DMS 273 (cell line): ENCODE results near the gene PRR11.
A peak's percentile ranks its signal among the peaks of the same experiment; 100 is the strongest.
"Not testable (repeated sequence)": the region's sequence is repeated elsewhere in the genome, so short reads cannot be mapped to it uniquely, and the experiment has no call there.

Experiments used
- DNase-seq: peaks from one replicate; lab custom pipeline; 2025; ENCODE audit not compliant: unreplicated experiment; lab: John Stamatoyannopoulos, UW

Gene PRR11

GRCh38 chr17:59151006-59151405 is 4.5 kb upstream of the PRR11 start:
- DNase-seq: no peak

GRCh38 chr17:59151591-59151990 is 4.0 kb upstream of the PRR11 start:
- DNase-seq: no peak

GRCh38 chr17:59152925-59153324 is 2.6 kb upstream of the PRR11 start:
- no peak for DNase-seq

- DNase-seq: peak; percentile 87
Measured at GRCh38 chr17:59154292-59154720, 1.2 kb upstream of the PRR11 start.

- DNase-seq: peak; percentile 100
Measured at GRCh38 chr17:59154721-59155438, 666 bp upstream of the PRR11 start, which contains the start of gene SKA2. SKA2 (minus strand) TSS chr17:59155186; CDS start chr17:59155163, 23 bp downstream.

GRCh38 chr17:59160157-59161025 is 4.8 kb downstream of the PRR11 start:
- no peak for DNase-seq

GRCh38 chr17:59161477-59161876 is 5.9 kb downstream of the PRR11 start:
- DNase-seq: no peak

GRCh38 chr17:59165933-59166342 is 10.4 kb downstream of the PRR11 start:
- DNase-seq: peak; percentile 83

GRCh38 chr17:59167571-59168001 is 12.0 kb downstream of the PRR11 start:
- DNase-seq: no peak

GRCh38 chr17:59172436-59173004 is 17.0 kb downstream of the PRR11 start:
- DNase-seq: no peak

- no peak for DNase-seq
Measured at GRCh38 chr17:59174671-59175070, 19.1 kb downstream of the PRR11 start.

- DNase-seq: no peak
Measured at GRCh38 chr17:59175076-59175475, 19.5 kb downstream of the PRR11 start.

- no peak for DNase-seq
Measured at GRCh38 chr17:59178266-59178985, 22.9 kb downstream of the PRR11 start.

- not testable (repeated sequence) for DNase-seq
Measured at GRCh38 chr17:59179601-59180000, 24.1 kb downstream of the PRR11 start.

- DNase-seq: no peak
Measured at GRCh38 chr17:59180626-59181025, 25.1 kb downstream of the PRR11 start.

- no peak for DNase-seq
Measured at GRCh38 chr17:59181481-59181880, 25.9 kb downstream of the PRR11 start.

- no peak for DNase-seq
Measured at GRCh38 chr17:59185997-59186396, 30.5 kb downstream of the PRR11 start.

GRCh38 chr17:59186850-59187249 is 31.3 kb downstream of the PRR11 start:
- DNase-seq: no peak

- DNase-seq: no peak
Measured at GRCh38 chr17:59190806-59191205, 35.3 kb downstream of the PRR11 start.

- no peak for DNase-seq
Measured at GRCh38 chr17:59193336-59193862, 37.9 kb downstream of the PRR11 start.

GRCh38 chr17:59199398-59199797 is 43.9 kb downstream of the PRR11 start:
- DNase-seq: no peak
